Measurements from ENCODE around the gene KLHL34.

DNA sequence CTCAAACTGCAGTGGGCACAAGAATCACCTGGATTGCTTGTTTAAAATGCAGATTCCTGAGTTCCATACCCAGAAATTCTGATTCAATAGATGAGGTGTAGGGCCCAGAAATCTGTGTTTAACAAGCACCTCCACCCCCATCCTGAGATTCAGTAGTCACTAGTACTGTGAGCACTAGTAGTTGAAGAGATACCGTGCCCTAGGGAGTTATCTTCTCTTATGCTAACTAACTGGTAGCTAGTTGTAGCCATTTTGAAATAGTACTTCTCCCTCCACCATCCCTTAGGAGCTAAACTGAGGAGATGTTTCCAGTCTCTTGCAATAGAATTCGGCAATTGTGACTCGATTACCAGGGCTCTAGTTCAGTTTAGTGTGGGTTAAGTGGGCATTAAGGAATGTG is 18.4 kb downstream of the KLHL34 start:
- TF ChIP-seq, protein P1, sequence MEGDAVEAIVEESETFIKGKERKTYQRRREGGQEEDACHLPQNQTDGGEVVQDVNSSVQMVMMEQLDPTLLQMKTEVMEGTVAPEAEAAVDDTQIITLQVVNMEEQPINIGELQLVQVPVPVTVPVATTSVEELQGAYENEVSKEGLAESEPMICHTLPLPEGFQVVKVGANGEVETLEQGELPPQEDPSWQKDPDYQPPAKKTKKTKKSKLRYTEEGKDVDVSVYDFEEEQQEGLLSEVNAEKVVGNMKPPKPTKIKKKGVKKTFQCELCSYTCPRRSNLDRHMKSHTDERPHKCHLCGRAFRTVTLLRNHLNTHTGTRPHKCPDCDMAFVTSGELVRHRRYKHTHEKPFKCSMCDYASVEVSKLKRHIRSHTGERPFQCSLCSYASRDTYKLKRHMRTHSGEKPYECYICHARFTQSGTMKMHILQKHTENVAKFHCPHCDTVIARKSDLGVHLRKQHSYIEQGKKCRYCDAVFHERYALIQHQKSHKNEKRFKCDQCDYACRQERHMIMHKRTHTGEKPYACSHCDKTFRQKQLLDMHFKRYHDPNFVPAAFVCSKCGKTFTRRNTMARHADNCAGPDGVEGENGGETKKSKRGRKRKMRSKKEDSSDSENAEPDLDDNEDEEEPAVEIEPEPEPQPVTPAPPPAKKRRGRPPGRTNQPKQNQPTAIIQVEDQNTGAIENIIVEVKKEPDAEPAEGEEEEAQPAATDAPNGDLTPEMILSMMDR (IDR thresholded peaks at IDR 0.05): no peak
- TF ChIP-seq POLR2A (IDR thresholded peaks at IDR 0.05): no peak

Data from breast epithelium (tissue), 3 donors.